Erythroblast (primary cell): Measurements from ENCODE around the gene KIF2C.

Experiments used
- GATA1 ChIP-seq: IDR thresholded peaks from 2 replicates; pipeline ENCODE4 v1.6.1; 2011; ENCODE audit warnings: low read depth, mild to moderate bottlenecking, control low read depth, low read length, moderate library complexity
- POLR2A ChIP-seq: IDR thresholded peaks from 2 replicates; pipeline ENCODE4 v1.6.1; 2011; ENCODE audit warnings: mild to moderate bottlenecking, low read length

- TF ChIP-seq POLR2A (no peak), GATA1 (no peak)
Observed at GRCh38 chr1:44817307-44817706, 77.7 kb downstream of the KIF2C start.
